GM23338 (cell line): ENCODE results near the gene TXNL4A. TPM values are rescaled to one million over a fixed set of nuclear protein-coding genes. Genes with fewer than 3 reads are reported as not detected.

Experiments used
- ATAC-seq: fragments of 200-7000 bp; cut with Tn5 transposase; 3 replicates; pipeline ENCODE4 v1.9.1; 2020
- DNase-seq: peaks from one replicate; pipeline ENCODE4 v3.0.0-alpha.2; 2015; ENCODE audit warnings: low spot score
- H2AFZ ChIP-seq: fragments of 200-600 bp; sonication (generic); 2 replicates; pipeline ENCODE4 v1.8.0; 2016; ENCODE audit warnings: antibody characterized with exemption, mild to moderate bottlenecking, moderate library complexity
- H3F3A ChIP-seq: fragments of 200-600 bp; sonication (generic); replicated peaks from 2 replicates; pipeline ENCODE4 v1.8.0; 2017; ENCODE audit warnings: antibody characterized with exemption, mixed run types, low read depth
- H3K27ac ChIP-seq: fragments of 200-600 bp; sonication (generic); 2 replicates; pipeline ENCODE4 v1.6.1; 2016; ENCODE audit warnings: low read depth
- H3K27me3 ChIP-seq: fragments of 200-600 bp; sonication (generic); 2 replicates; pipeline ENCODE4 v1.8.0; 2016; ENCODE audit warnings: mild to moderate bottlenecking, mixed run types, moderate library complexity; ENCODE audit not compliant: insufficient read depth
- H3K36me3 ChIP-seq: fragments of 200-600 bp; sonication (generic); 2 replicates; pipeline ENCODE4 v1.8.0; 2016; ENCODE audit warnings: mild to moderate bottlenecking; ENCODE audit not compliant: insufficient read depth
- H3K4me1 ChIP-seq: fragments of 200-600 bp; sonication (generic); 2 replicates; pipeline ENCODE4 v1.8.0; 2016; ENCODE audit warnings: mild to moderate bottlenecking, moderate library complexity; ENCODE audit not compliant: insufficient read depth
- H3K4me2 ChIP-seq: fragments of 200-600 bp; sonication (generic); 2 replicates; pipeline ENCODE4 v1.7.1; 2017; ENCODE audit warnings: mixed run types
- H3K4me3 ChIP-seq: fragments of 200-600 bp; sonication (generic); 2 replicates; pipeline ENCODE4 v1.6.1; 2016; ENCODE audit warnings: mixed run types
- H3K79me2 ChIP-seq: fragments of 200-600 bp; sonication (generic); replicated peaks from 2 replicates; pipeline ENCODE4 v1.8.0; 2017; ENCODE audit warnings: mild to moderate bottlenecking; ENCODE audit not compliant: insufficient read depth
- H3K9me2 ChIP-seq: fragments of 200-600 bp; sonication (generic); 2 replicates; pipeline ENCODE4 v1.8.0; 2017; ENCODE audit not compliant: insufficient read depth
- H4K20me1 ChIP-seq: fragments of 200-600 bp; sonication (generic); replicated peaks from 2 replicates; pipeline ENCODE4 v1.8.0; 2017; ENCODE audit warnings: mild to moderate bottlenecking; ENCODE audit not compliant: insufficient read depth
- H3K27ac Mint-ChIP-seq: 2 replicates; pipeline ENCODE4 v1.8.0; 2020; ENCODE audit warnings: inconsistent platforms, mild to moderate bottlenecking, moderate library complexity, mixed read lengths
- H3K27me3 Mint-ChIP-seq: 3 replicates; pipeline ENCODE4 v1.8.0; 2022; ENCODE audit warnings: low read depth, mild to moderate bottlenecking, moderate library complexity, mixed read lengths, inconsistent platforms; ENCODE audit not compliant: insufficient read depth, poor library complexity
- H3K36me3 Mint-ChIP-seq: 3 replicates; pipeline ENCODE4 v1.8.0; 2021; ENCODE audit warnings: low read depth, mild to moderate bottlenecking, inconsistent platforms, moderate library complexity, mixed read lengths
- H3K4me1 Mint-ChIP-seq: 3 replicates; pipeline ENCODE4 v1.8.0; 2020; ENCODE audit warnings: mild to moderate bottlenecking, inconsistent platforms, mixed read lengths
- H3K4me3 Mint-ChIP-seq: 3 replicates; pipeline ENCODE4 v1.8.0; 2021; ENCODE audit warnings: moderate library complexity, mild to moderate bottlenecking, inconsistent platforms, mixed read lengths
- H3K9me3 Mint-ChIP-seq: 3 replicates; pipeline ENCODE4 v1.8.0; 2020; ENCODE audit warnings: moderate library complexity, mild to moderate bottlenecking, inconsistent platforms, mixed read lengths
- NANOG ChIP-seq: IDR thresholded peaks from 2 replicates; pipeline ENCODE4 v1.6.1; 2016; ENCODE audit warnings: antibody characterized with exemption, borderline replicate concordance
- STAT1 ChIP-seq: IDR thresholded peaks from one replicate; pipeline ENCODE4 v1.6.1; 2016; ENCODE audit warnings: antibody characterized with exemption; ENCODE audit not compliant: unreplicated experiment
- polyA plus RNA-seq: library from polyadenylated mRNA; unstranded; fragments of >200 nt; fragmentation: Nextera tagmentation; extraction: Ambion mirVana; gene quantifications from 2 replicates; pipeline ENCODE4 v1.2.1, GENCODE V29; 2016
- total RNA-seq: library from RNA; depleted of rRNA; stranded (reverse); fragments of >200 nt; shearing (Covaris generic); gene quantifications from 2 replicates; pipeline ENCODE4 v1.2.3, GENCODE V29; 2014
- TF ChIP-seq, protein P1 (sequence below): IDR thresholded peaks from 2 replicates; pipeline ENCODE4 v1.6.1; 2016; ENCODE audit warnings: antibody characterized with exemption
- TF ChIP-seq, protein P2 (sequence below), 2 experiments: fragments of 200-600 bp in 1 of 2; sonication (generic) in 1 of 2; conservative IDR thresholded peaks; 2 replicates each; pipeline versions ENCODE4 v1.5.1 to v1.6.1; 2016 to 2017; ENCODE audit warnings: antibody characterized with exemption in 2 of 2, low read depth in 2 of 2, mild to moderate bottlenecking in 2 of 2, moderate library complexity in 1 of 2

The TXNL4A gene
- total and polyA plus RNA-seq, 2 experiments from 2014 or later: 51.0 to 271 TPM

DNA sequence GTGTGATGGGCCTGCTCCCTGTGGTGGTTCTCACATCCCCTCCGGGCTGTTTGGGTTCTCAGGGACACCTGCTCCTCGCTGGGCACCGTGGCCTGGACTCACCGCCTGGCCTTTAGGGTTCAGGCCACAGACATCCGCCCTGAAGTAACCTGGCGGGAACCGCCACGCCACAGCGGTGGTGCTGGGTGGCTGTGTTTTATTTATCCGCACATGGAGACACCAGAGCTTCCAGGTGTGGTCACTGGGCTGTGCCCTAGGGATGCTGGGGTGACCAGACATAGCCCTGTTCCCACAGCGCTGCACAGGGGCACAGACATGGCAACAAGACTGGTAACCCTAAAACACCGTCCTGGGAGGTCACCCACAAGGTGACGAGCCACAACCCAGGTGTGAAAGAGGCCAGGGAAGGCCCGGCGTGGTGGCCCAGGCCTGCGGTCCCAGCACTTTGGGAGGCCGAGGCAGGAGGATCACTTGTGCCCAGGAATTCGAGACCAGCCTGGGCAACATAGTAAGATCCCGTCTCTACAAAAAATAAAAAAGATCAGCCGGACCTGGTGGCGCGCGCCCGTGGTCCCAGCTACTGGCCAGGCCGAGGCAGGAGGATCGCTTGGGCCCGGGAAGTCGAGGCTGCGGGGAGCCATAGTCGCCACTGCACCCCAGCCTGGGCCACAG is 24.6 kb downstream of the TXNL4A start:
- Histone ChIP-seq H3K4me2 (peak overlapping the region; percentile 78), H3K27me3 (peaks cover 68% of the 10 kb centered on the region), H3K4me1 (peaks cover 25% of the 10 kb centered on the region), H3K79me2 (0 out of 2 replicates have a peak, but pooled peaks cover 5% of the 10 kb centered on the region), H3K9me2 (no peaks in the 10 kb centered on the region), H3K4me3 (peak overlapping the region; percentile 56), H4K20me1 (peaks cover 6% of the 10 kb centered on the region), H3F3A (peaks cover 7% of the 10 kb centered on the region; the same call in 1 of the 2 replicates), H2AFZ (no peak overlapping the region), H3K27ac (no peak overlapping the region), H3K36me3 (no peaks in the 10 kb centered on the region)
- TF ChIP-seq, protein P1, sequence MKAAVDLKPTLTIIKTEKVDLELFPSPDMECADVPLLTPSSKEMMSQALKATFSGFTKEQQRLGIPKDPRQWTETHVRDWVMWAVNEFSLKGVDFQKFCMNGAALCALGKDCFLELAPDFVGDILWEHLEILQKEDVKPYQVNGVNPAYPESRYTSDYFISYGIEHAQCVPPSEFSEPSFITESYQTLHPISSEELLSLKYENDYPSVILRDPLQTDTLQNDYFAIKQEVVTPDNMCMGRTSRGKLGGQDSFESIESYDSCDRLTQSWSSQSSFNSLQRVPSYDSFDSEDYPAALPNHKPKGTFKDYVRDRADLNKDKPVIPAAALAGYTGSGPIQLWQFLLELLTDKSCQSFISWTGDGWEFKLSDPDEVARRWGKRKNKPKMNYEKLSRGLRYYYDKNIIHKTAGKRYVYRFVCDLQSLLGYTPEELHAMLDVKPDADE: no peak
- no peak for TF ChIP-seq STAT1
- DNase-seq (no peak), ATAC-seq (peak; percentile 4; the same call in 2 of the 3 replicates)
- H3K27ac Mint-ChIP-seq: no peak overlapping the region
- H3K27me3 Mint-ChIP-seq: peaks cover 58% of the 10 kb centered on the region
- H3K4me3 Mint-ChIP-seq: peak overlapping the region; percentile 23; the same call in 2 of the 3 replicates
- no peaks in the 10 kb centered on the region for H3K36me3 Mint-ChIP-seq
- H3K4me1 Mint-ChIP-seq: peaks cover 27% of the 10 kb centered on the region
- no peaks in the 10 kb centered on the region; the same call in 1 of the 3 replicates for H3K9me3 Mint-ChIP-seq

DNA sequence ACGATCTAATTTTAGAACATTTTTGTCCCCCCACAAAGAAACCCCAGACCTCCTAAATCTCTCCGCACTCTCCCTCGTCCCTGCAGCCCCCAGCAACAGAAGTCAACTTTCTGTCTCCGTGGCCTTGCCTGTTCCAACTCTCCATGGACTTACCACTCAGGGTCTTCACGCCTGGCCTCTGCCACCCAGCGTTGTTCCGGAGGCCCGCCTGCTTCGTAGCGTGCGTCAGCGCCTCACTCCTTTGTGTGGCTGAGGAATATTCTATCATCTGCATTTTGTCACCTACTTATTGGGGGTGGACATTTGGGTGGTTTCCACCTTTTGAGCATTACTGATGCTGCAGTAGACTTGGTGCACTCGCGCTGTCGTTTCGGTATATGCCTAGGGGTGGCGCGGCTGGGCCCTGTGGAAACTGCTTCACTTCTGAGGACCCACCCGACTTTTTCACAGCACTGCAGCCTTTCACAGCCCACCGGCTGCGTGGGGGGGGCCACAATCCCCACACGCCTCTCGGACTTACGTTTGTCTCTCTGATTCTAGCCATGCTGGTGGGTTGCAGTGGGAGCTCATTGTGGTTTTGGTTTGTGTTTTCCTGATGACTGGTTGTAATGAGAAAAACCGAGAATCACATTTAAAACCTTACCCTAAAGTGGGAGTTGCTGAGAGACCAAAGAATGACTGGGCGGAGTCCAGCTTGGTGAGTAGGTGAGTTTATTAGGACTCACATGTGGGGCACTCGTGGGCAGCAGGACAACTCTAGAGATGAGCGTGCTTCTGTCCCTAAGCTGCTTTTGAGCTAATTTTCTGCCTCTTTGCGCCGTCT is 25.3 kb downstream of the TXNL4A start:
- H4K20me1 ChIP-seq: peaks cover 10% of the 10 kb centered on the region
- no peak overlapping the region for H3K27ac ChIP-seq
- H3K27me3 ChIP-seq: peaks cover 75% of the 10 kb centered on the region
- no peak for ATAC-seq
- TF ChIP-seq, protein P2, sequence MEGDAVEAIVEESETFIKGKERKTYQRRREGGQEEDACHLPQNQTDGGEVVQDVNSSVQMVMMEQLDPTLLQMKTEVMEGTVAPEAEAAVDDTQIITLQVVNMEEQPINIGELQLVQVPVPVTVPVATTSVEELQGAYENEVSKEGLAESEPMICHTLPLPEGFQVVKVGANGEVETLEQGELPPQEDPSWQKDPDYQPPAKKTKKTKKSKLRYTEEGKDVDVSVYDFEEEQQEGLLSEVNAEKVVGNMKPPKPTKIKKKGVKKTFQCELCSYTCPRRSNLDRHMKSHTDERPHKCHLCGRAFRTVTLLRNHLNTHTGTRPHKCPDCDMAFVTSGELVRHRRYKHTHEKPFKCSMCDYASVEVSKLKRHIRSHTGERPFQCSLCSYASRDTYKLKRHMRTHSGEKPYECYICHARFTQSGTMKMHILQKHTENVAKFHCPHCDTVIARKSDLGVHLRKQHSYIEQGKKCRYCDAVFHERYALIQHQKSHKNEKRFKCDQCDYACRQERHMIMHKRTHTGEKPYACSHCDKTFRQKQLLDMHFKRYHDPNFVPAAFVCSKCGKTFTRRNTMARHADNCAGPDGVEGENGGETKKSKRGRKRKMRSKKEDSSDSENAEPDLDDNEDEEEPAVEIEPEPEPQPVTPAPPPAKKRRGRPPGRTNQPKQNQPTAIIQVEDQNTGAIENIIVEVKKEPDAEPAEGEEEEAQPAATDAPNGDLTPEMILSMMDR (conservative IDR thresholded peaks at IDR 0.05; ENCODE audit: low read depth in 2 of 2): peak in 1 of 2 experiments; percentile 12; a peak in 2 of 4 replicates
- TF ChIP-seq NANOG: no peak
- Mint-ChIP-seq H3K4me3 (peak overlapping the region; percentile 51; the same call in 2 of the 3 replicates), H3K4me1 (peaks cover 27% of the 10 kb centered on the region), H3K36me3 (no peaks in the 10 kb centered on the region), H3K27ac (no peak overlapping the region), H3K27me3 (peaks cover 60% of the 10 kb centered on the region), H3K9me3 (no peaks in the 10 kb centered on the region; the same call in 1 of the 3 replicates)
- no peak overlapping the region for H2AFZ ChIP-seq
- H3K79me2 ChIP-seq: 0 out of 2 replicates have a peak, but pooled peaks cover 5% of the 10 kb centered on the region
- peaks cover 7% of the 10 kb centered on the region; the same call in 1 of the 2 replicates for H3F3A ChIP-seq
- no peaks in the 10 kb centered on the region for H3K36me3 ChIP-seq
- DNase-seq: no peak
- H3K4me1 ChIP-seq: peaks cover 25% of the 10 kb centered on the region
- H3K4me3 ChIP-seq: no peak overlapping the region
- no peak overlapping the region for H3K4me2 ChIP-seq
- no peaks in the 10 kb centered on the region for H3K9me2 ChIP-seq
